Effector memory CD8-positive, alpha-beta T cell (primary cell): ENCODE data around the gene IGFLR1.

Source experiments
- ATAC-seq: fragments of 150-1000 bp; cut with Tn5 transposase; replicated peaks from 2 replicates; pipeline ENCODE4 v1.10.0; 2021; ENCODE audit warnings: mild to moderate bottlenecking, moderate library complexity
- DNase-seq, 3 experiments: peaks; one replicate each; pipeline ENCODE4 v3.0.0; 2021
- H3K27ac Mint-ChIP-seq, 2 donors: one replicate each; pipeline ENCODE4 v1.8.0; 2022; ENCODE audit warnings: mild to moderate bottlenecking in 2 of 2, mixed read lengths in 2 of 2, moderate library complexity in 2 of 2
- H3K27me3 Mint-ChIP-seq, 2 donors: one replicate each; pipeline ENCODE4 v1.8.0; 2022; ENCODE audit warnings: mixed read lengths in 2 of 2
- H3K36me3 Mint-ChIP-seq: one replicate; pipeline ENCODE4 v1.8.0; 2022; ENCODE audit warnings: mild to moderate bottlenecking, moderate library complexity, mixed read lengths; ENCODE audit not compliant: insufficient read depth
- H3K4me1 Mint-ChIP-seq, 2 donors: one replicate each; pipeline ENCODE4 v1.8.0; 2022; ENCODE audit warnings: low read depth in 2 of 2, mixed read lengths in 2 of 2
- H3K4me3 Mint-ChIP-seq, 2 donors: one replicate each; pipeline ENCODE4 v1.8.0; 2022; ENCODE audit warnings: mild to moderate bottlenecking in 2 of 2, mixed read lengths in 2 of 2, moderate library complexity in 2 of 2
- H3K9me3 Mint-ChIP-seq, 2 donors: one replicate each; pipeline ENCODE4 v1.8.0; 2022; ENCODE audit warnings: mixed read lengths in 2 of 2
- total RNA-seq, 9 experiments: gene quantifications; one replicate each; lab custom pipeline; 2026; lab: John Stamatoyannopoulos, UW

IGFLR1 gene, protein sequence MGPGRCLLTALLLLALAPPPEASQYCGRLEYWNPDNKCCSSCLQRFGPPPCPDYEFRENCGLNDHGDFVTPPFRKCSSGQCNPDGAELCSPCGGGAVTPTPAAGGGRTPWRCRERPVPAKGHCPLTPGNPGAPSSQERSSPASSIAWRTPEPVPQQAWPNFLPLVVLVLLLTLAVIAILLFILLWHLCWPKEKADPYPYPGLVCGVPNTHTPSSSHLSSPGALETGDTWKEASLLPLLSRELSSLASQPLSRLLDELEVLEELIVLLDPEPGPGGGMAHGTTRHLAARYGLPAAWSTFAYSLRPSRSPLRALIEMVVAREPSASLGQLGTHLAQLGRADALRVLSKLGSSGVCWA
- total RNA-seq: 4.5 to 10.0 (median 6.7) reads per million in 9 experiments

GRCh38 chr19:35742121-35742724, at the start of gene IGFLR1:
TSS of gene IGFLR1 (minus strand) at chr19:35742452. CDS start at chr19:35741180, 1,272 bp downstream.
- no peaks in the 10 kb centered on the region for H3K27me3 Mint-ChIP-seq
- peak within 1 kb of the TSS; percentile 86 to 94 for H3K4me3 Mint-ChIP-seq
- peak; percentile 2 for ATAC-seq
- peak; percentile 52 to 55 (median 53) for DNase-seq
- no peaks in the 10 kb centered on the region for H3K9me3 Mint-ChIP-seq
- H3K4me1 Mint-ChIP-seq: peaks cover 45 to 49% of the 10 kb centered on the region in 2 donors
- peaks cover 40% of the 10 kb centered on the region for H3K36me3 Mint-ChIP-seq
- peak within 1 kb of the TSS; percentile 87 to 93 for H3K27ac Mint-ChIP-seq

- Mint-ChIP-seq H3K9me3 (no peaks in the 10 kb centered on the region), H3K4me1 (peaks cover 1 to 2% of the 10 kb centered on the region in 2 donors), H3K36me3 (no peaks in the 10 kb centered on the region), H3K27me3 (peaks cover 16 to 42% of the 10 kb centered on the region in 2 donors), H3K4me3 (no peak overlapping the region), H3K27ac (no peak overlapping the region)
- DNase-seq: no peak
- ATAC-seq: no peak
These were observed 49.6 kb upstream of the IGFLR1 start for GRCh38 chr19:35791814-35792279.

DNA sequence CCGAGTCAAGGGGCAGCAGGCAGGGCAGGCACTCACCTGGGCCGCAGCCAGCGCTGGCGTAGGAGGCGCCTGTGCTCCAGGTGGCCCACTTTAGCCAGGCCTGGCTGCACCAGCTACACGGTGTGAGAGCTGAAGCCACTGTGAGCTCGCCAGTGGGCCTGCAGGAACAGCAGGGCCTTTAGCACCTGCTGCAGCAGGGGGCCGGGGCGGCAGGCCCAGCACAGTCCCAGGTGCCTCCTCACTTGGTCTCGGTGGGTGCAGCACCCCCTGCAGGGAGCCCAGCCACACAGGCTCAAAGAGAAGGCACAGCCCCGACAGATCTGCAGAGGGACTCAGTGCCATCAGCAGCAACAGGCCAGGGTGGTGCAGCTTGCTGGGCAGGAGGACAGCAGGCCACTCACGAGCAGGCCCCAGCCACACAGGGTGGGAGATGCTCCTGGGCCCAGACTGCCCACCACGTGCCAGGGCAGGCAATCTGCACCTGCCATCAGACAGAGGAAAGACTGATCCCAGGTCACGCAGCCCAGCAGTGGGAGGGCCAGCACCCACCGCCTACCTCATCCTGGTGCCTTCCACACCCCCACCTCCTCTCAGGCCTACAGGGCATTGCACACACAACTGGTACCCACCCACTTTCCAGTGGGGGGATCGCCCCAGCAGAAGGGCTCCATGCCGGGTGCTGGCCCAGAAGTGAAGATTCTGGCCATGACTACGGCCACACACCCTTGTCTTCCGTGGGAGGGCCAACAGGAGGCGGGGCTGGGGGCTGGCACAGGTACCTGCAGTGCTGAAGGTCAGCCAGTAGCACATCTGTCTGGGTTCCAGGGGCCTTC, 48.9 kb upstream of the IGFLR1 start:
- H3K27ac Mint-ChIP-seq: no peak overlapping the region
- H3K4me1 Mint-ChIP-seq: no peaks in the 10 kb centered on the region
- no peaks in the 10 kb centered on the region for H3K36me3 Mint-ChIP-seq
- peaks cover 10 to 35% of the 10 kb centered on the region in 2 donors for H3K27me3 Mint-ChIP-seq
- DNase-seq: no peak
- no peak for ATAC-seq
- no peak overlapping the region for H3K4me3 Mint-ChIP-seq
- H3K9me3 Mint-ChIP-seq: no peaks in the 10 kb centered on the region

DNA sequence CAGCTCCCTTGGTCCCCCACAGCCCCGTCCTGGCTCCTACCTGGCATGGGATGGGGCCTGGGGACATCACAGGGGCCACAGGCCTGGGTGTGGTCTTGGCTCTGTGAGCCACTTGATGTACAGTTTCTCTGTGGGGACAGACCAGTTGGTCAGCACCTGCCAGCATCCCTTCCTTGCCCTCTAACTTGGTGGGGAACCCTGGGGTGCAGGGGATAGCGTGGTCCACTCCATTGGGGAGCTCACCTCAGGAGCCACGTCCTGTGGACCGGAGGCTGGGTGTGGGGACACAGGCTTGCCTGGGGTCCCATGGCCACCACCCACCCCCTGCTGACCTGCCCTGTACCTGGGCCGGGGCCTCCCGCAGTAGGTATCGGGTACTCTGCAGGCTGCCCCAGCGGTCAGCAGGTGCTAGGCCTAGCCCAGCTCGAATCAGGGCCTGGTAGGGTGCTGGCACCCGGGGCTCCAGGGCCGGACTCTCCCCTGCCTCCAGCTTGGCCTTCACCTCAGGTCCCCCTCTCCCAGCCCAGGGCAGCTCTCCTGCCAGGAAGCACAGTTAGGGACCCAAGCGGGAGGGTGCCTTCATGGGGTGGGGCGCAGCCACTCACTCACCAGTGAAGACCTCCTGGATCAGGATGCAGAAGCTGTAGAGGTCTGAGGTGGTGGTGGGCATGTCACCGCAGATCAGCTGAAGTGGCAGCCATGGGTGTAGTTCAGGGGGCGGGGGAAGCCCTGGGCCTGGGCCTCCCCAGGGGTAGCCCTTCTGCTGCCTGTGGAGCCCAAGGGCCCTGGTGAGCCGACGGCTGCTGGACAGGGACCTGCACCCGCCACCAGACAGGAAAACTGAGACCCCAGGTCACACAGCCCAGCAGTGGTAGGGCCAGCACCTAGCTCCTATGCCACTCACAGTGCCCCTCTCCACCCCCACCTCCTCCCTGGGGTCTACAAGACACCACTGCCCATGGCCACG, 48.0 kb upstream of the IGFLR1 start:
- Mint-ChIP-seq H3K27me3 (peaks cover 7 to 30% of the 10 kb centered on the region in 2 donors), H3K4me1 (no peaks in the 10 kb centered on the region), H3K36me3 (no peaks in the 10 kb centered on the region), H3K9me3 (no peaks in the 10 kb centered on the region), H3K27ac (no peak overlapping the region), H3K4me3 (no peak overlapping the region)
- DNase-seq (no peak), ATAC-seq (no peak)

- no peaks in the 10 kb centered on the region for H3K4me1 Mint-ChIP-seq
- no peaks in the 10 kb centered on the region for H3K9me3 Mint-ChIP-seq
- H3K27me3 Mint-ChIP-seq: peaks cover 7 to 30% of the 10 kb centered on the region in 2 donors
- no peaks in the 10 kb centered on the region for H3K36me3 Mint-ChIP-seq
- no peak for ATAC-seq
- no peak overlapping the region for H3K27ac Mint-ChIP-seq
- no peak for DNase-seq
- no peak overlapping the region for H3K4me3 Mint-ChIP-seq
These were observed 47.1 kb upstream of the IGFLR1 start for GRCh38 chr19:35789195-35789977.

DNA sequence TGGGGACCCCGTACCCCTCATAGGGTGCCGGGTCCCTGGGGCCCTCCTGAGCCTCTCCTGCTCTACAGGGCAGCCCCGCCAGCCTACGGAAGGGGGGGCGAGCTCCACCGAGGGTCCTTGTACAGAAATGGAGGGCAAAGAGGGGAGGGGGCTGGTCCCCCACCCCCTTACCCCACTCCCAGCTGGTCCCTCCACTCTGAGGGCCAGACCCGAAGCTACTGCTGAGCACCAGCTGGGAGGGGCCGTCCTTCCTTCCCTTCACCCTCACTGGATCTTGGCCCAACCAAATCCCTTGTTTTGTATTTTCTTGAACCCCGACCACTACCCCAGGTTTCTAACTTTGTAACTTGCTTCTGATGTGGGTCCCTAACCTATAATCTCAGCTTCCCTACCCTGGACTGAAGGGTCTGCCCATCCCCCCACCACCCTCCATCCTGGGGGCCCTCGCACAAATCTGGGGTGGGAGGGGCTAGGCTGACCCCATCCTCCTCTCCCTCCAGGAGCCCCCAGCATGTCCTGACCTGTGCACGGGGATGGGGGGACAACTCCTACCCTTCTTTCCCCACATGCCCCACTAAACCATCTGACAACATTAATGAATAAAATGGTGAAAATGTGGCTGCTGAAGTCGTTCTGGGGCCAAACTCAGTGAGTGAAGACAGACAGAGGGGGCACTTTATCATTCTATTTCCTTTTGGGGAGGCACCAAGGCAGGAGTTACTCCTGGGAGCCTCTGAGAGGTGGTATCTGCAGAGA, 46.1 kb upstream of the IGFLR1 start:
- Mint-ChIP-seq H3K27me3 (peaks cover 0 to 20% of the 10 kb centered on the region in 2 donors), H3K4me1 (no peaks in the 10 kb centered on the region), H3K4me3 (no peak overlapping the region), H3K36me3 (no peaks in the 10 kb centered on the region), H3K9me3 (no peaks in the 10 kb centered on the region), H3K27ac (no peak overlapping the region)
- ATAC-seq (no peak), DNase-seq (no peak)

DNA sequence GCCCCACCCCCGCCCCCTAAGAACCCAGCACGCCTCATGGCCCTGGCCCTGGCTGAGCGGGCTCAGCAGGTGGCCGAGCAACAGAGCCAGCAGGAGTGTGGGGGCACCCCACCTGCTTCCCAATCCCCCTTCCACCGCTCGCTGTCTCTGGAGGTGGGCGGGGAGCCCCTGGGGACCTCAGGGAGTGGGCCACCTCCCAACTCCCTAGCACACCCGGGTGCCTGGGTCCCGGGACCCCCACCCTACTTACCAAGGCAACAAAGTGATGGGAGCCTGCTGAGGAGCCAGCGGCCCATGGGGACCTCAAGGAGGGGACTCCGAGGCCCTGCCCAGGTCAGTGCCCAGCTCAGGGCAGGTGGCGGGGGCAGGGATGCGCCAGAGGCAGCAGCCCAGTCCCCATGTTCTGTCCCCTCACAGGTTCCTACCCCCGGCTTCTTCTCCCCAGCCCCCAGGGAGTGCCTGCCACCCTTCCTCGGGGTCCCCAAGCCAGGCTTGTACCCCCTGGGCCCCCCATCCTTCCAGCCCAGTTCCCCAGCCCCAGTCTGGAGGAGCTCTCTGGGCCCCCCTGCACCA, 45.1 kb upstream of the IGFLR1 start:
- H3K36me3 Mint-ChIP-seq: no peaks in the 10 kb centered on the region
- no peak overlapping the region for H3K4me3 Mint-ChIP-seq
- no peak for DNase-seq
- H3K9me3 Mint-ChIP-seq: no peaks in the 10 kb centered on the region
- no peak for ATAC-seq
- H3K27ac Mint-ChIP-seq: no peak overlapping the region
- peaks cover 0 to 9% of the 10 kb centered on the region in 2 donors for H3K27me3 Mint-ChIP-seq
- H3K4me1 Mint-ChIP-seq: no peaks in the 10 kb centered on the region

DNA sequence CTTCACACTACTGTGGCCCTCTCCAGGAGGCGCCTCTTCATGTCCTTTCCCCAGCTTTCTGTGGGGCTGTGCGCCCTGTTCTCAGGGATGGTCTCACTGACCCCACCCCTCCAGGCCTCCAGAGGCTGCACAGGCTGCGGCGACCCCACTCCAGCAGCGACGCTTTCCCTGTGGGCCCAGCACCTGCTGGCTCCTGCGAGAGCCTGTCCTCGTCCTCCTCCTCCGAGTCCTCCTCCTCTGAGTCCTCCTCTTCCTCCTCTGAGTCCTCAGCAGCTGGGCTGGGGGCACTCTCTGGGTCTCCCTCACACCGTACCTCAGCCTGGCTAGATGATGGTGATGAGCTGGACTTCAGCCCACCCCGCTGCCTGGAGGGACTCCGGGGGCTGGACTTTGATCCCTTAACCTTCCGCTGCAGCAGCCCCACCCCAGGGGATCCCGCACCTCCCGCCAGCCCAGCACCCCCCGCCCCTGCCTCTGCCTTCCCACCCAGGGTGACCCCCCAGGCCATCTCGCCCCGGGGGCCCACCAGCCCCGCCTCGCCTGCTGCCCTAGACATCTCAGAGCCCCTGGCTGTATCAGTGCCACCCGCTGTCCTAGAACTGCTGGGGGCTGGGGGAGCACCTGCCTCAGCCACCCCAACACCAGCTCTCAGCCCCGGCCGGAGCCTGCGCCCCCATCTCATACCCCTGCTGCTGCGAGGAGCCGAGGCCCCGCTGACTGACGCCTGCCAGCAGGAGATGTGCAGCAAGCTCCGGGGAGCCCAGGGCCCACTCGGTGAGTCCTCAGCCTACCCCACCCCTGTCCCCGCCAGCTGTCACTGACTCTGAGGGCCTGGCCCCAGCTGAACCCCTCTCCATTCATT, 44.3 kb upstream of the IGFLR1 start:
- ATAC-seq: no peak
- H3K4me3 Mint-ChIP-seq: no peak overlapping the region
- H3K4me1 Mint-ChIP-seq: no peaks in the 10 kb centered on the region
- H3K9me3 Mint-ChIP-seq: no peaks in the 10 kb centered on the region
- no peak overlapping the region for H3K27ac Mint-ChIP-seq
- H3K27me3 Mint-ChIP-seq: peaks cover 0 to 2% of the 10 kb centered on the region in 2 donors
- no peak for DNase-seq
- H3K36me3 Mint-ChIP-seq: no peaks in the 10 kb centered on the region

GRCh38 chr19:35785339-35785627, 43.0 kb upstream of the IGFLR1 start:
- no peaks in the 10 kb centered on the region for H3K4me1 Mint-ChIP-seq
- DNase-seq (no peak), ATAC-seq (no peak)
- H3K27ac Mint-ChIP-seq: no peak overlapping the region
- no peaks in the 10 kb centered on the region for H3K9me3 Mint-ChIP-seq
- no peaks in the 10 kb centered on the region for H3K27me3 Mint-ChIP-seq
- no peak overlapping the region for H3K4me3 Mint-ChIP-seq
- H3K36me3 Mint-ChIP-seq: peaks cover 2% of the 10 kb centered on the region

DNA sequence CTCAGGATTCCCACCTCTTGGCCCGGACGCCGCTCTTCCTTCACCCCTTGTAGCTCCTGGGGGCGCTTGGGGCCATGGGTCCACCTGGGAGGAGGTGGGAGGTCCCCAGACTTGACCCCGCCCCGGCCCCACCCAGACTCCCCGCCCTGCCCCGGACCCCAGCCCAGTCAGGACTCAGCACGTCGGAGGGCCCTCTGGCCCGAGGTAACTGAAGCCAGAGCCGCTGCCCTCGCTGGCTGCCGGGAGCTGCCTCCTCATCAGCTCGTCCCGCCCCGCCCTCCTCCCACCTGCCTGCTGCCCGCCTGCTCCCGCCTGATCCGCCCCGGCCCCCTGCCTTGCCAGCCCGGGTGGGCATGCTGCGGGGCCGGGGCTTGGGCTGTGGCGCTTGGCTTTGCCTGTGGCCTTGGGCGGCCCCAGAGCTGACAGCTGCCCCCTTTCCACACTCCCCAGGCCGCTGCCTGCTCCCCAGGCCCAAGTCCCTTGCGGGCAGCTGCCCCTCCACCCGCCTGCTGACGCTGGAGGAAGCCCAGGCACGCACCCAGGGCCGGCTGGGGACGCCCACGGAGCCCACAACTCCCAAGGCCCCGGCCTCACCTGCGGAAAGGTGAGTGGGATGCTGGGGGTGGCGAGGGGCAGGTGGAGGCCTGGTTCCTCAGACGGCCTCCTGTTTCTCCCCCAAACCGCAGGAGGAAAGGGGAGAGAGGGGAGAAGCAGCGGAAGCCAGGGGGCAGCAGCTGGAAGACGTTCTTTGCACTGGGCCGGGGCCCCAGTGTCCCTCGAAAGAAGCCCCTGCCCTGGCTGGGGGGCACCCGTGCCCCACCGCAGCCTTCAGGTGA, 42.5 kb upstream of the IGFLR1 start:
- Mint-ChIP-seq H3K27ac (no peak overlapping the region), H3K9me3 (no peaks in the 10 kb centered on the region)
- no peak for DNase-seq

More for the DNA sequence above, 42.5 kb upstream of the IGFLR1 start:
- no peak overlapping the region for H3K4me3 Mint-ChIP-seq
- H3K4me1 Mint-ChIP-seq: no peaks in the 10 kb centered on the region
- peaks cover 3% of the 10 kb centered on the region for H3K36me3 Mint-ChIP-seq
- no peaks in the 10 kb centered on the region for H3K27me3 Mint-ChIP-seq
- ATAC-seq: no peak
